ENCODE results near the gene MTRF1L.

GRCh38 chr6:153024709-153025017 is 22.2 kb upstream of the MTRF1L start:
- peak in 1 of 3 experiments; percentile 1 for TF ChIP-seq CTCF (IDR thresholded peaks at IDR 0.05)
- TF ChIP-seq POLR2AphosphoS5 (IDR thresholded peaks at IDR 0.05; ENCODE audit: insufficient read depth in 1 of 2, low read depth in 1 of 2), result no peak
- no peak for TF ChIP-seq POLR2A (IDR thresholded peaks at IDR 0.05)
